Liver (tissue), 9 donors: Measurements from ENCODE around the gene STXBP6. TPM values are rescaled to one million over a fixed set of nuclear protein-coding genes. Genes with fewer than 3 reads are reported as not detected.

Source experiments
- DNase-seq: peaks from one replicate; pipeline ENCODE4 v3.0.0-alpha.2; 2017; ENCODE audit warnings: low spot score
- H3K27ac ChIP-seq, 2 donors: one replicate each; pipeline ENCODE4 v1.7.0; 2013; ENCODE audit warnings: inconsistent platforms in 2 of 2, low read length in 2 of 2, control low read depth in 1 of 2, low read depth in 1 of 2, mild to moderate bottlenecking in 1 of 2
- H3K27me3 ChIP-seq, 4 donors: one replicate each; pipeline versions ENCODE4 v1.6.1 to v1.7.0; 2013; ENCODE audit warnings: low read length in 3 of 4, inconsistent platforms in 1 of 4, mild to moderate bottlenecking in 1 of 4, moderate library complexity in 1 of 4; ENCODE audit not compliant: control insufficient read depth in 4 of 4, insufficient read depth in 4 of 4
- H3K36me3 ChIP-seq, 4 donors: one replicate each; pipeline versions ENCODE4 v1.6.1 to v1.7.0; 2013; ENCODE audit warnings: low read length in 3 of 4, mild to moderate bottlenecking in 3 of 4, low read depth in 1 of 4, moderate library complexity in 1 of 4; ENCODE audit not compliant: control insufficient read depth in 4 of 4, insufficient read depth in 3 of 4
- H3K4me1 ChIP-seq, 4 donors: one replicate each; pipeline versions ENCODE4 v1.6.1 to v1.7.0; 2013; ENCODE audit warnings: low read length in 3 of 4, mild to moderate bottlenecking in 3 of 4, moderate library complexity in 1 of 4; ENCODE audit not compliant: control insufficient read depth in 4 of 4, insufficient read depth in 4 of 4
- H3K4me3 ChIP-seq, 3 donors: one replicate each; pipeline versions ENCODE4 v1.6.1 to v1.7.0; 2013; ENCODE audit warnings: low read length in 3 of 3, control low read depth in 1 of 3, low read depth in 1 of 3, mild to moderate bottlenecking in 1 of 3
- H3K9ac ChIP-seq, 2 donors: one replicate each; pipeline ENCODE4 v1.7.0; 2013; ENCODE audit warnings: low read length in 2 of 2, mild to moderate bottlenecking in 2 of 2, moderate library complexity in 2 of 2, control low read depth in 1 of 2, low read depth in 1 of 2
- H3K9me3 ChIP-seq, 4 donors: one replicate each; pipeline versions ENCODE4 v1.6.1 to v1.7.0; 2013; ENCODE audit warnings: low read length in 3 of 4; ENCODE audit not compliant: control insufficient read depth in 4 of 4
- ATF3 ChIP-seq: IDR thresholded peaks from 2 replicates; pipeline ENCODE4 v1.6.1; 2016; ENCODE audit warnings: antibody characterized with exemption
- EGR1 ChIP-seq, 2 donors: IDR thresholded peaks; 2 replicates each; pipeline ENCODE4 v1.6.1; 2016 to 2018; ENCODE audit warnings: antibody characterized with exemption in 2 of 2, low read depth in 2 of 2
- FOXA2 ChIP-seq: IDR thresholded peaks from 2 replicates; pipeline ENCODE4 v1.6.1; 2016; ENCODE audit warnings: antibody characterized with exemption
- GABPA ChIP-seq, 2 donors: IDR thresholded peaks in 1 of 2; conservative IDR thresholded peaks in 1 of 2; 2 replicates each; pipeline ENCODE4 v1.6.1; 2016; ENCODE audit warnings: antibody characterized with exemption in 2 of 2, mild to moderate bottlenecking in 1 of 2, moderate library complexity in 1 of 2
- HNF4A ChIP-seq, 2 donors: conservative IDR thresholded peaks; 2 replicates each; pipeline ENCODE4 v1.6.1; 2016; ENCODE audit warnings: antibody characterized with exemption in 2 of 2, mild to moderate bottlenecking in 2 of 2
- HNF4G ChIP-seq: IDR thresholded peaks from 2 replicates; pipeline ENCODE4 v1.6.1; 2016; ENCODE audit warnings: antibody characterized with exemption
- NR2F2 ChIP-seq: IDR thresholded peaks from 2 replicates; pipeline ENCODE4 v1.6.1; 2016; ENCODE audit warnings: antibody characterized with exemption
- RAD21 ChIP-seq, 2 donors: IDR thresholded peaks; 2 replicates each; pipeline ENCODE4 v1.6.1; 2016; ENCODE audit warnings: antibody characterized with exemption in 2 of 2, mild to moderate bottlenecking in 2 of 2
- SP1 ChIP-seq: IDR thresholded peaks from 2 replicates; pipeline ENCODE4 v1.6.1; 2018; ENCODE audit warnings: antibody characterized with exemption, mild to moderate bottlenecking
- TAF1 ChIP-seq: conservative IDR thresholded peaks from 2 replicates; pipeline ENCODE4 v1.6.1; 2016; ENCODE audit warnings: antibody characterized with exemption, mild to moderate bottlenecking
- ZBTB33 ChIP-seq: IDR thresholded peaks from 2 replicates; pipeline ENCODE4 v1.6.1; 2016; ENCODE audit warnings: antibody characterized with exemption
- WGBS: extraction: QIAGEN DNeasy Blood & Tissue Kit; methylation state at CpG from one replicate; pipeline ENCODE4 v1.1.7; 2013; 5-methylcytosine and 5-hydroxymethylcytosine counted together
- polyA plus RNA-seq, 2 donors: library from polyadenylated mRNA; stranded (reverse) in 1 of 2; unstranded in 1 of 2; fragments of 200-250 nt in 1 of 2; fragments of >200 nt in 1 of 2; fragmentation: Nextera tagmentation in 1 of 2; extraction: Ambion mirVana in 1 of 2; gene quantifications; one replicate each; pipeline versions ENCODE4 v1.2.1 to v1.2.3, GENCODE V29; 2013 to 2015
- total RNA-seq, 2 donors: library from RNA; depleted of rRNA; stranded (reverse); fragments of >200 nt; gene quantifications; one replicate each; pipeline ENCODE4 v1.2.3, GENCODE V29; 2014
- TF ChIP-seq, protein P1 (sequence below): IDR thresholded peaks from 2 replicates; pipeline ENCODE4 v1.6.1; 2016; ENCODE audit warnings: antibody characterized with exemption, mild to moderate bottlenecking
- donor health status: healthy.
- donor health status: healthy.
- donor health status: healthy.
- donor health status: healthy.
- donor health status: healthy.

STXBP6 gene
- total and polyA plus RNA-seq, 4 donors = 1.4 to 3.8 (median 1.8) TPM

- no peak overlapping the region for H3K4me3 ChIP-seq
- WGBS = 93% methylated on average over 5 of the region's 5 CpGs
- H3K36me3 ChIP-seq = no peaks in the 10 kb centered on the region
- H3K27me3 ChIP-seq = no peaks in the 10 kb centered on the region
- TF ChIP-seq FOXA2 (no peak), RAD21 (IDR thresholded peaks at IDR 0.05) (peak; percentile 31 to 46), ZBTB33 (no peak)
- no peak overlapping the region for H3K27ac ChIP-seq
- no peak overlapping the region for H3K9ac ChIP-seq
- DNase-seq = no peak
- H3K9me3 ChIP-seq = no peaks in the 10 kb centered on the region
- H3K4me1 ChIP-seq = peaks cover 0 to 2% (median 0%) of the 10 kb centered on the region in 4 donors
Measured at GRCh38 chr14:24992624-24993360, 57.2 kb downstream of the STXBP6 start.

GRCh38 chr14:24991821-24992220 lies 58.1 kb downstream of the STXBP6 start:
- no peaks in the 10 kb centered on the region for H3K36me3 ChIP-seq
- TF ChIP-seq GABPA (IDR thresholded peaks at IDR 0.05 in 1 of 2, conservative IDR thresholded peaks at IDR 0.05 in 1 of 2) (no peak), SP1 (no peak), TAF1 (no peak), NR2F2 (no peak), ZBTB33 (no peak)
- TF ChIP-seq, protein P1, sequence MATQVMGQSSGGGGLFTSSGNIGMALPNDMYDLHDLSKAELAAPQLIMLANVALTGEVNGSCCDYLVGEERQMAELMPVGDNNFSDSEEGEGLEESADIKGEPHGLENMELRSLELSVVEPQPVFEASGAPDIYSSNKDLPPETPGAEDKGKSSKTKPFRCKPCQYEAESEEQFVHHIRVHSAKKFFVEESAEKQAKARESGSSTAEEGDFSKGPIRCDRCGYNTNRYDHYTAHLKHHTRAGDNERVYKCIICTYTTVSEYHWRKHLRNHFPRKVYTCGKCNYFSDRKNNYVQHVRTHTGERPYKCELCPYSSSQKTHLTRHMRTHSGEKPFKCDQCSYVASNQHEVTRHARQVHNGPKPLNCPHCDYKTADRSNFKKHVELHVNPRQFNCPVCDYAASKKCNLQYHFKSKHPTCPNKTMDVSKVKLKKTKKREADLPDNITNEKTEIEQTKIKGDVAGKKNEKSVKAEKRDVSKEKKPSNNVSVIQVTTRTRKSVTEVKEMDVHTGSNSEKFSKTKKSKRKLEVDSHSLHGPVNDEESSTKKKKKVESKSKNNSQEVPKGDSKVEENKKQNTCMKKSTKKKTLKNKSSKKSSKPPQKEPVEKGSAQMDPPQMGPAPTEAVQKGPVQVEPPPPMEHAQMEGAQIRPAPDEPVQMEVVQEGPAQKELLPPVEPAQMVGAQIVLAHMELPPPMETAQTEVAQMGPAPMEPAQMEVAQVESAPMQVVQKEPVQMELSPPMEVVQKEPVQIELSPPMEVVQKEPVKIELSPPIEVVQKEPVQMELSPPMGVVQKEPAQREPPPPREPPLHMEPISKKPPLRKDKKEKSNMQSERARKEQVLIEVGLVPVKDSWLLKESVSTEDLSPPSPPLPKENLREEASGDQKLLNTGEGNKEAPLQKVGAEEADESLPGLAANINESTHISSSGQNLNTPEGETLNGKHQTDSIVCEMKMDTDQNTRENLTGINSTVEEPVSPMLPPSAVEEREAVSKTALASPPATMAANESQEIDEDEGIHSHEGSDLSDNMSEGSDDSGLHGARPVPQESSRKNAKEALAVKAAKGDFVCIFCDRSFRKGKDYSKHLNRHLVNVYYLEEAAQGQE = no peak
- WGBS = 93% methylated on average over 6 of the region's 6 CpGs
- H3K4me3 ChIP-seq = no peak overlapping the region
- peaks cover 0 to 2% (median 0%) of the 10 kb centered on the region in 4 donors for H3K4me1 ChIP-seq
- no peak overlapping the region for H3K9ac ChIP-seq
- no peak overlapping the region for H3K27ac ChIP-seq
- H3K27me3 ChIP-seq = no peaks in the 10 kb centered on the region
- no peaks in the 10 kb centered on the region for H3K9me3 ChIP-seq
- no peak for DNase-seq

- Histone ChIP-seq H3K9me3 (no peaks in the 10 kb centered on the region), H3K27ac (no peak overlapping the region), H3K4me3 (no peak overlapping the region), H3K9ac (no peak overlapping the region), H3K36me3 (no peaks in the 10 kb centered on the region), H3K4me1 (peaks cover 0 to 2% (median 0%) of the 10 kb centered on the region in 4 donors), H3K27me3 (no peaks in the 10 kb centered on the region)
- DNase-seq = no peak
- WGBS = 87% methylated on average over 1 of the region's 1 CpG
- TF ChIP-seq HNF4A (conservative IDR thresholded peaks at IDR 0.05) (no peak), NR2F2 (no peak), FOXA2 (no peak), EGR1 (IDR thresholded peaks at IDR 0.05; ENCODE audit: low read depth in 2 of 2) (no peak), HNF4G (no peak), ATF3 (no peak), ZBTB33 (no peak)
- TF ChIP-seq, protein P1 = no peak
Measured at GRCh38 chr14:24991288-24991687, 58.7 kb downstream of the STXBP6 start.
